Right atrium auricular region (tissue), 2 donors: ENCODE results near the gene CISTR. TPM values are rescaled to one million over a fixed set of nuclear protein-coding genes. Genes with fewer than 3 reads are reported as not detected.
"Not testable (repeated sequence)": the region's sequence is repeated elsewhere in the genome, so short reads cannot be mapped to it uniquely, and the experiment has no call there.

Source experiments
- DNase-seq: peaks from one replicate; pipeline ENCODE4 v3.0.0-alpha.2; 2019; ENCODE audit warnings: low spot score
- H3K27ac ChIP-seq, 2 donors: fragments of 200-600 bp; sonication (generic); 1 replicate in 1 of 2; 2 replicates in 1 of 2; pipeline ENCODE4 v1.5.1; 2016 to 2019
- H3K27me3 ChIP-seq, 2 donors: fragments of 200-600 bp; sonication (generic); one replicate each; pipeline versions ENCODE4 v1.5.1 to v1.6.0; 2017 to 2019
- H3K36me3 ChIP-seq: fragments of 200-600 bp; sonication (generic); one replicate; pipeline ENCODE4 v1.5.1; 2016
- H3K4me1 ChIP-seq, 2 donors: fragments of 200-600 bp; sonication (generic); one replicate each; pipeline versions ENCODE4 v1.5.1 to v1.6.0; 2017 to 2019
- H3K4me3 ChIP-seq, 2 donors: fragments of 200-600 bp; sonication (generic); 1 replicate in 1 of 2; 2 replicates in 1 of 2; pipeline ENCODE4 v1.5.1; 2017 to 2019; ENCODE audit warnings: mild to moderate bottlenecking in 1 of 2, moderate library complexity in 1 of 2
- H3K9me3 ChIP-seq, 2 donors: fragments of 200-600 bp; sonication (generic); one replicate each; pipeline ENCODE4 v1.5.1; 2019
- total RNA-seq, 2 donors: library from RNA; depleted of rRNA; stranded (reverse); fragments of >200 nt; gene quantifications; one replicate each; pipeline ENCODE4 v1.1.0, GENCODE V29; 2016
- TF ChIP-seq, protein P1 (sequence below), 2 donors: fragments of 200-600 bp; sonication (generic); IDR thresholded peaks; one replicate each; pipeline ENCODE4 v1.5.1; 2019; ENCODE audit warnings: antibody characterized with exemption in 2 of 2

The CISTR gene
- total RNA-seq, 2 donors from 2014 or later = 3.7 TPM; not detected in 1

DNA sequence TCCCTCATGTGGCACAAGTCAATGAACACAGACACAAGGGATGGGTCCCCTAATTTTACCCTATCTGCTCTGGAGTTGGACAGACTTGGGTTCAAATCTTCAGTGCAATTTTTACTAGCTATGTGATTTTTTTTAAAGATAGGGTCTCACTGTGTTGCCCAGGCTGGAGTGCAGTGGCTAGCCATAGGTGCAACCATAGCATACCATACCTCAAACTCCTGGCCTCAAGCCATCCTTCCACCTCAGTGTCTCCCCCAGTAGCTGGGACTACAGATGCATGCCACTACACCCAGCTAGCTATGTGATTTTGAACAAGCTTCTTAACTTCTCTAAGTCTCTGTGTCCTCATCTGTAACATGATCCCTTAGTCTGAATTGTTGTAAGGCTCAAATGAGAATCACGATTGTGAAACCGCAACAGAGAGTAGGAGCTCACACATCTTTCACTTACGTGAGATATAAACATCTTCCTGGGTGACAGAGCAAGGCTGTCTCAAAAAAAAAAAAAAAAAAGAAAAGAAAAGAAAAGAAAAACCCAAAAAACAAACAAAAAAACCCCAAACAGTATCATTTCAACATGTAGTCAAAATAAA, 29.2 kb downstream of the CISTR start:
- peaks cover 0 to 19% of the 10 kb centered on the region in 2 donors for H3K4me1 ChIP-seq
- H3K27me3 ChIP-seq = no peaks in the 10 kb centered on the region
- no peak for DNase-seq
- H3K27ac ChIP-seq = no peak overlapping the region
- no peak overlapping the region for H3K4me3 ChIP-seq
- H3K36me3 ChIP-seq = peaks cover 62% of the 10 kb centered on the region
- H3K9me3 ChIP-seq = no peaks in the 10 kb centered on the region
- TF ChIP-seq, protein P1, sequence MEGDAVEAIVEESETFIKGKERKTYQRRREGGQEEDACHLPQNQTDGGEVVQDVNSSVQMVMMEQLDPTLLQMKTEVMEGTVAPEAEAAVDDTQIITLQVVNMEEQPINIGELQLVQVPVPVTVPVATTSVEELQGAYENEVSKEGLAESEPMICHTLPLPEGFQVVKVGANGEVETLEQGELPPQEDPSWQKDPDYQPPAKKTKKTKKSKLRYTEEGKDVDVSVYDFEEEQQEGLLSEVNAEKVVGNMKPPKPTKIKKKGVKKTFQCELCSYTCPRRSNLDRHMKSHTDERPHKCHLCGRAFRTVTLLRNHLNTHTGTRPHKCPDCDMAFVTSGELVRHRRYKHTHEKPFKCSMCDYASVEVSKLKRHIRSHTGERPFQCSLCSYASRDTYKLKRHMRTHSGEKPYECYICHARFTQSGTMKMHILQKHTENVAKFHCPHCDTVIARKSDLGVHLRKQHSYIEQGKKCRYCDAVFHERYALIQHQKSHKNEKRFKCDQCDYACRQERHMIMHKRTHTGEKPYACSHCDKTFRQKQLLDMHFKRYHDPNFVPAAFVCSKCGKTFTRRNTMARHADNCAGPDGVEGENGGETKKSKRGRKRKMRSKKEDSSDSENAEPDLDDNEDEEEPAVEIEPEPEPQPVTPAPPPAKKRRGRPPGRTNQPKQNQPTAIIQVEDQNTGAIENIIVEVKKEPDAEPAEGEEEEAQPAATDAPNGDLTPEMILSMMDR (IDR thresholded peaks at IDR 0.05) = no peak

DNA sequence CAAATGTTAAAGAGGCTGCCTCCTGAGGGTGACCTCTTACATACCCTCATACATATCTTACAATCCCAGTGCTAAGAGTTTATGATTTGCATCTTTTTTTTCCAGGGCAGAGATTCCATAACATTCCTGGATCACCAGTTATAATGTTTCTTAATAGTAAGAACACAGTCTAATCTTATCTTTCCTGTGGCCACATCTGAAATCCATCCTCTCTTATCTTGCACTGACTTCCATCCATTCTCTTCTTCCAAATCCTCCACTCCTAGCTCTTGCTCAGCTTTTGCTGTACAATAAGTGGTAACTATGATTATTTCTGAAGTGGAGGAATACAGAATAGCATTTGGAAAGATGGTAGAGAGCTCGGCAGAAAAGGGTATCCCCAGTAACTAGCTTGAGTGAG, 30.8 kb downstream of the CISTR start:
- H3K4me3 ChIP-seq = no peak overlapping the region
- peaks cover 0 to 11% of the 10 kb centered on the region in 2 donors for H3K4me1 ChIP-seq
- H3K9me3 ChIP-seq = no peaks in the 10 kb centered on the region
- H3K27ac ChIP-seq = no peak overlapping the region
- no peaks in the 10 kb centered on the region for H3K27me3 ChIP-seq
- no peak for DNase-seq
- H3K36me3 ChIP-seq = peaks cover 77% of the 10 kb centered on the region
- TF ChIP-seq, protein P1 (IDR thresholded peaks at IDR 0.05) = no peak

DNA sequence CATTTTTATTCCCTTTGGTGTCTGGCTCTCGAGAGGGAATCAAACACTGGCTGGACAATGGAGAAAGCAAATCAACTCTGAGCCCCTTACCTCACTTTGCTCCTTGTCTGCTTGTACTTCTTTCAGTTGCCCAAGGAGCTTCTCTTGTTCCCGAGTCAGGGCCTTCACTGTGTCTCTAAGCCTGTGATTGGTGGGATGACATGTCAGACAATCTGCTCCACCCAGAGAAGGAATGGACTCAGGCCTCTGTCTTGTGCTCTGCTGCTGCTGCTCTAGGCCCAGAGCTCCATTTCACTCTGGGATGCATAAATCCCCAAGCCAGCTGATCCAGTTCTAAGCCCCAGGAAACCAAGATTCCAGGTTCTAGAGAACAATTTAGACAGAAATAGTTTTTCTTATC, 32.1 kb downstream of the CISTR start:
- no peaks in the 10 kb centered on the region for H3K9me3 ChIP-seq
- TF ChIP-seq, protein P1 (IDR thresholded peaks at IDR 0.05) = no peak
- H3K36me3 ChIP-seq = peaks cover 86% of the 10 kb centered on the region
- H3K27me3 ChIP-seq = no peaks in the 10 kb centered on the region
- no peak overlapping the region for H3K27ac ChIP-seq
- no peak for DNase-seq
- no peak overlapping the region for H3K4me3 ChIP-seq
- H3K4me1 ChIP-seq = no peaks in the 10 kb centered on the region

DNA sequence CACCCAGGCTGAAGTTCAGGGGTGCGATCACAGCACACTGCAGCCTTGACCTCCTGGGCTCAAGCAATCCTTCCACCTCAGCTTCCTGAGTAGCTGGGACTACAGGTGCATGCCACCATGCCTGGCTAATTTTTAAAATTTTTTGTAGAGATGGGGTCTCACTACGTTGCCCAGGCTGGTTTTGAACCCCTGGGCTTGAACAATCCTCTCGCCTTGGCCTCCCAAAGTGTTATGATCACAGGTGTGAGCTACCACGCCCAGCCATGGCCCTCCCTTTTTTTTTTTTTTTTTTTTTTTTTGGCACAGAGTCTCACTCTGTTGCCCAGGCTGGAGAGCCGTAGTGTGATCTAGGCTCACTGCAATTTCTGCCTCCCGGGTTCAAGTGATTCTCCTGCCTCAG, 33.2 kb downstream of the CISTR start:
- H3K27ac ChIP-seq, H3K4me3 ChIP-seq, H3K27me3 ChIP-seq, DNase-seq, H3K4me1 ChIP-seq, H3K9me3 ChIP-seq: not testable (repeated sequence)
- peaks cover 86% of the 10 kb centered on the region for H3K36me3 ChIP-seq

DNA sequence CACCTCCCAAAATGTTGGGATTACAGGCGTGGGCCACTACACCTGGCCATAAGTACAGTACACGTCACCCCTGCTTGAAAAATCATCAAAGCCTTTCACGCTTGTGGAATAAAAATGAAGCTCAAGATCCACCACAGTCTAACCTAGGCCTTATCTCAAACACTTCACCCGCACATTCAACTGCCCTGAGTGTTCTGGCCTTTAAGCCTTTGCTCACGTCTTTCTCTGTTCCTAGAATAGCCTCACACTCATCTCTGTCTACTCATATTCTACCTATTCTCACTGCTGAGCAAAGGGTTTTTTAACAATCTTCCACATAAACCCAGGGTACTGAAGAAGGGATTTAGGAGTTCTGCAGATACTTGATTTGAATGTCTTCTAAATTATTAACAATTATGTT, 34.5 kb downstream of the CISTR start:
- no peak for DNase-seq
- Histone ChIP-seq H3K4me3 (no peak overlapping the region), H3K9me3 (no peaks in the 10 kb centered on the region), H3K4me1 (no peaks in the 10 kb centered on the region), H3K27ac (peak overlapping the region; percentile 26 to 53), H3K36me3 (peaks cover 84% of the 10 kb centered on the region), H3K27me3 (no peaks in the 10 kb centered on the region)
- TF ChIP-seq, protein P1 (IDR thresholded peaks at IDR 0.05) = no peak

DNA sequence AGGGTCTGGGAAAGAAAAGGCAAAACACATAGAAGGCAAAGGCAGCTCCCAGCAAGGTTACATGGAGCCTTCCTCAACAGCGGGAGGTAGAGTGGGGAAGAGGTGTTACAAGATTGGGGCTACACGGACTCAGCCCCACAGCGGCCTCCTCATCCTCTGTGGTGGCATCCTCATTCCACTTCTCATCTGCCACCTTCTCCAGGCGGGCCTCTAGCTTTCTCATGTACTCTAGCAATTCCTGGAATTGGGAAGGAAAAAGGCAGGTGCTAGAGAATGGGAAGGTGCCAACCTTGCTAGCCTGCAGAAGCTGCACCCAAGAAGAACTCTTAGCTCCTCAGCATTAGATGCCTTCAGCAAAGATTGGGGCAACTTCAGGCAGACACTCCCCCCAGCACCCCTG, 37.8 kb downstream of the CISTR start:
- Histone ChIP-seq H3K27me3 (no peaks in the 10 kb centered on the region), H3K4me3 (no peak overlapping the region), H3K36me3 (peaks cover 51% of the 10 kb centered on the region), H3K9me3 (no peaks in the 10 kb centered on the region), H3K27ac (no peak overlapping the region), H3K4me1 (no peaks in the 10 kb centered on the region)
- DNase-seq = no peak
- TF ChIP-seq, protein P1 (IDR thresholded peaks at IDR 0.05) = no peak
